ENCODE results near the gene CERKL.

CERKL gene

GRCh38 chr2:181627545-181627944, 29.4 kb downstream of the CERKL start:
- TF ChIP-seq POLR2A (IDR thresholded peaks at IDR 0.05; ENCODE audit: low read depth, low read length), result no peak
- FAIRE-seq, result no peak

GRCh38 chr2:181626671-181627070, 30.2 kb downstream of the CERKL start:
- FAIRE-seq, result no peak
- DNase-seq (ENCODE audit: insufficient read length, low spot score), result no peak
- no peak for TF ChIP-seq POLR2A (IDR thresholded peaks at IDR 0.05; ENCODE audit: low read depth, low read length)

More at GRCh38 chr2:181627545-181627944, 29.4 kb downstream of the CERKL start:
- no peak for DNase-seq (ENCODE audit: insufficient read length, low spot score)

- no peak for TF ChIP-seq POLR2A (IDR thresholded peaks at IDR 0.05; ENCODE audit: low read depth, low read length)
- no peak for DNase-seq (ENCODE audit: insufficient read length, low spot score)
- FAIRE-seq, result no peak
Measured at GRCh38 chr2:181623159-181623558, 33.7 kb downstream of the CERKL start.

- TF ChIP-seq POLR2A (IDR thresholded peaks at IDR 0.05; ENCODE audit: low read depth, low read length), result no peak
- DNase-seq (ENCODE audit: insufficient read length, low spot score) (no peak), FAIRE-seq (no peak)
Measured at GRCh38 chr2:181621779-181622490, 35.0 kb downstream of the CERKL start.

GRCh38 chr2:181619516-181619915, 37.4 kb downstream of the CERKL start:
- no peak for FAIRE-seq
- TF ChIP-seq POLR2A (IDR thresholded peaks at IDR 0.05; ENCODE audit: low read depth, low read length), result no peak
- DNase-seq (ENCODE audit: insufficient read length, low spot score), result no peak

- no peak for TF ChIP-seq POLR2A (IDR thresholded peaks at IDR 0.05; ENCODE audit: low read depth, low read length)
- DNase-seq (ENCODE audit: insufficient read length, low spot score) (no peak), FAIRE-seq (no peak)
Measured at GRCh38 chr2:181616715-181617114, 40.2 kb downstream of the CERKL start.

GRCh38 chr2:181614874-181615638, 41.8 kb downstream of the CERKL start:
- FAIRE-seq (no peak), DNase-seq (ENCODE audit: insufficient read length, low spot score) (no peak)
- TF ChIP-seq POLR2A (IDR thresholded peaks at IDR 0.05; ENCODE audit: low read depth, low read length), result no peak

- no peak for DNase-seq (ENCODE audit: insufficient read length, low spot score)
- no peak for TF ChIP-seq POLR2A (IDR thresholded peaks at IDR 0.05; ENCODE audit: low read depth, low read length)
- FAIRE-seq, result no peak
Measured at GRCh38 chr2:181613241-181613640, 43.7 kb downstream of the CERKL start.

- DNase-seq (ENCODE audit: insufficient read length, low spot score) (no peak), FAIRE-seq (no peak)
- no peak for TF ChIP-seq POLR2A (IDR thresholded peaks at IDR 0.05; ENCODE audit: low read depth, low read length)
Measured at GRCh38 chr2:181607629-181608590, 49.0 kb downstream of the CERKL start.

- FAIRE-seq, result no peak
- DNase-seq (ENCODE audit: insufficient read length, low spot score), result no peak
- TF ChIP-seq POLR2A (IDR thresholded peaks at IDR 0.05; ENCODE audit: low read depth, low read length), result no peak
Measured at GRCh38 chr2:181605889-181606837, 50.7 kb downstream of the CERKL start.

- FAIRE-seq (no peak), DNase-seq (ENCODE audit: insufficient read length, low spot score) (no peak)
- no peak for TF ChIP-seq POLR2A (IDR thresholded peaks at IDR 0.05; ENCODE audit: low read depth, low read length)
Measured at GRCh38 chr2:181602017-181602416, 54.9 kb downstream of the CERKL start.

- no peak for TF ChIP-seq POLR2A (IDR thresholded peaks at IDR 0.05; ENCODE audit: low read depth, low read length)
- no peak for FAIRE-seq
- DNase-seq (ENCODE audit: insufficient read length, low spot score), result no peak
Measured at GRCh38 chr2:181596556-181596955, 60.3 kb downstream of the CERKL start.

GRCh38 chr2:181594322-181594721, 62.6 kb downstream of the CERKL start:
- no peak for TF ChIP-seq POLR2A (IDR thresholded peaks at IDR 0.05; ENCODE audit: low read depth, low read length)
- DNase-seq (ENCODE audit: insufficient read length, low spot score) (no peak), FAIRE-seq (no peak)

All from H54 (cell line).